Keratinocyte (primary cell): ENCODE measurements around the gene VAC14. TPM values are rescaled to one million over a fixed set of nuclear protein-coding genes. Genes with fewer than 3 reads are reported as not detected.

Source experiments
- DNase-seq: peaks from one replicate; pipeline ENCODE4 v3.0.0-alpha.2; 2011; ENCODE audit warnings: low read depth, missing footprints, low spot score
- FAIRE-seq: peaks from 2 replicates; lab custom pipeline; 2011; peaks lifted over from hg19 to GRCh38; lab: Jason Lieb, UNC
- H2AFZ ChIP-seq: 2 replicates; pipeline ENCODE4 v1.6.0; 2012; ENCODE audit warnings: low read length, control low read depth, inconsistent platforms; ENCODE audit not compliant: control insufficient read depth
- H3K27ac ChIP-seq: 2 replicates; pipeline ENCODE4 v1.5.1; 2011; ENCODE audit warnings: low read length; ENCODE audit not compliant: control insufficient read depth, insufficient read depth
- H3K27me3 ChIP-seq: 3 replicates; pipeline ENCODE4 v1.6.0; 2011; ENCODE audit warnings: low read length; ENCODE audit not compliant: control insufficient read depth, insufficient read depth; ENCODE audit errors: extremely low read depth
- H3K36me3 ChIP-seq, 2 experiments: 2 replicates in 1 of 2; 3 replicates in 1 of 2; pipeline ENCODE4 v1.5.1; 2011; ENCODE audit warnings: low read length in 2 of 2, mild to moderate bottlenecking in 1 of 2; ENCODE audit not compliant: control insufficient read depth in 2 of 2, insufficient read depth in 2 of 2; ENCODE audit errors: extremely low read depth in 1 of 2
- H3K4me1 ChIP-seq: 3 replicates; pipeline ENCODE4 v1.5.1; 2011; ENCODE audit warnings: low read length; ENCODE audit not compliant: control insufficient read depth, insufficient read depth; ENCODE audit errors: extremely low read depth
- H3K4me2 ChIP-seq: 3 replicates; pipeline ENCODE4 v1.6.0; 2011; ENCODE audit warnings: low read depth, low read length; ENCODE audit not compliant: control insufficient read depth, insufficient read depth; ENCODE audit errors: extremely low read depth
- H3K4me3 ChIP-seq, 3 experiments: fragments of 200-600 bp in 1 of 3; sonication (generic) in 1 of 3; 2 replicates in 2 of 3; 3 replicates in 1 of 3; pipeline ENCODE4 v1.5.1; 2011 to 2016; ENCODE audit warnings: low read length in 3 of 3, mild to moderate bottlenecking in 3 of 3, control low read depth in 2 of 3, inconsistent platforms in 1 of 3, low read depth in 1 of 3, mixed read lengths in 1 of 3, mixed run types in 1 of 3, moderate library complexity in 1 of 3; ENCODE audit not compliant: control insufficient read depth in 2 of 3, insufficient read depth in 2 of 3; ENCODE audit errors: extremely low read depth in 1 of 3
- H3K79me2 ChIP-seq: 2 replicates; pipeline ENCODE4 v1.6.0; 2012; ENCODE audit warnings: low read length; ENCODE audit not compliant: control insufficient read depth, insufficient read depth
- H3K9ac ChIP-seq: 3 replicates; pipeline ENCODE4 v1.6.0; 2011; ENCODE audit warnings: low read length; ENCODE audit not compliant: control insufficient read depth, insufficient read depth; ENCODE audit errors: extremely low read depth
- H3K9me1 ChIP-seq: 3 replicates; pipeline ENCODE4 v1.6.0; 2011; ENCODE audit warnings: low read length; ENCODE audit not compliant: control insufficient read depth, insufficient read depth; ENCODE audit errors: extremely low read depth
- H3K9me3 ChIP-seq: 2 replicates; pipeline ENCODE4 v1.5.1; 2012; ENCODE audit warnings: low read depth, low read length; ENCODE audit not compliant: control insufficient read depth
- H4K20me1 ChIP-seq: 3 replicates; pipeline ENCODE4 v1.6.0; 2011; ENCODE audit warnings: low read length; ENCODE audit not compliant: control insufficient read depth, insufficient read depth; ENCODE audit errors: extremely low read depth
- CTCF ChIP-seq, 3 experiments: IDR thresholded peaks in 1 of 3; conservative IDR thresholded peaks in 1 of 3; optimal IDR thresholded peaks in 1 of 3; 2 replicates in 2 of 3; 3 replicates in 1 of 3; pipeline versions ENCODE3 to v1.5.1; 2011; ENCODE audit warnings: low read length in 3 of 3, mild to moderate bottlenecking in 3 of 3, moderate library complexity in 2 of 3, control low read depth in 1 of 3, inconsistent platforms in 1 of 3; ENCODE audit not compliant: insufficient read depth in 2 of 3; ENCODE audit errors: extremely low read depth in 1 of 3
- EZH2 ChIP-seq: IDR thresholded peaks from one replicate; pipeline ENCODE4 v1.6.1; 2012; ENCODE audit warnings: inconsistent platforms, mild to moderate bottlenecking, low read length, moderate library complexity
- dilution Hi-C: fragments of 300-500 bp; cut with MboI; formaldehyde crosslinking; loops from one replicate; pipeline ENCODE4 v1.7.0; 2020; ENCODE audit warnings: low sequenced_read_pairs; ENCODE audit not compliant: extremely low pct_ligation_motif_present
- polyA plus RNA-seq, 5 experiments: library from polyadenylated mRNA; depleted of rRNA in 3 of 5; stranded (reverse) in 3 of 5; stranded (forward) in 1 of 5; unstranded in 1 of 5; fragments of >200 nt; gene quantifications; 1 replicate in 1 of 5; 2 replicates in 3 of 5; 3 replicates in 1 of 5; pipeline versions ENCODE4 v1.2.1 to v1.2.3, GENCODE V29; 2011 to 2012; ENCODE audit warnings: missing spikeins in 2 of 5, low read depth in 1 of 5, low replicate concordance in 1 of 5

The VAC14 gene
- polyA plus RNA-seq, 1 donor (not counting 4 experiments of a cell fraction or from before 2014, with no cell fraction given) = 15.9 TPM

GRCh38 chr16:70704586-70704985 is 96.4 kb downstream of the VAC14 start:
- H4K20me1 ChIP-seq = no peaks in the 10 kb centered on the region
- no peaks in the 10 kb centered on the region for H3K9me1 ChIP-seq
- no peak overlapping the region for H3K4me3 ChIP-seq
- no peaks in the 10 kb centered on the region for H3K79me2 ChIP-seq
- TF ChIP-seq CTCF (optimal IDR thresholded peaks at IDR 0.05 in 1 of 3, IDR thresholded peaks at IDR 0.05 in 1 of 3, conservative IDR thresholded peaks at IDR 0.05 in 1 of 3; ENCODE audit: extremely low read depth in 1 of 3, insufficient read depth in 2 of 3, low read length in 3 of 3) = no peak
- no peak for TF ChIP-seq EZH2
- no peaks in the 10 kb centered on the region for H3K9me3 ChIP-seq
- H3K9ac ChIP-seq = no peak overlapping the region
- H3K27ac ChIP-seq = no peak overlapping the region
- FAIRE-seq (no peak), DNase-seq (no peak)
- H3K36me3 ChIP-seq = peaks cover 0 to under 1% of the 10 kb centered on the region in 2 experiments
- H3K4me2 ChIP-seq = no peak overlapping the region
- peaks cover 53% of the 10 kb centered on the region for H3K4me1 ChIP-seq
- H3K27me3 ChIP-seq = no peaks in the 10 kb centered on the region
- H2AFZ ChIP-seq = no peak overlapping the region
- dilution Hi-C loops = no loop called here

DNA sequence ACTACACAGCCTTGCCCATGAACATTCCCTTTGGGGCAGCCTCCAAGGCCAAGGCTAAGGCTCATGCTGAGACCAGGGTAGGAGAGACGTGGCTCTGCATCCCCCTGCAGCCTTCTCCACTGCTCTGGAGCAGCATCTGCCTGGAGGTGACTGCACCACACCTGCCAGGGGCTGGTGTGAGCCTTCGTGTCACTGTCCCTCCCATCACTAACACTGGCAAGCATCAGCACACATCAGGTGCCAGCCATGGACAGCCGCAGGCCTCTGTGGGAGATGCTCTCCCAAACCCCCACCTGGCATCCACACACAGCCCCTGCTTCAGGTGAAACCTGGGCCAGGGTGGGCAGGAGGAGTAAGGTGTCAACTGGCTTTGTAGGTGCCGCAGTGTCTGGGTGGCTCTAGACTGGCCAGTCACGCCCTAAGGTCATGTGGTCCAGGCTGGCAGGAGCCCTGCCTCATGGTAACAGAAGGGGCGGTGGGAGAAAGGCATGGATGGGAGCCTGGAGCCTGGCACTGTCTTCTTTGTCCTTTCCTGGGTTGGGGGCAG is 97.0 kb downstream of the VAC14 start:
- no peaks in the 10 kb centered on the region for H3K9me1 ChIP-seq
- H4K20me1 ChIP-seq = no peaks in the 10 kb centered on the region
- dilution Hi-C loops = no loop called here
- H3K79me2 ChIP-seq = no peaks in the 10 kb centered on the region
- peaks cover 60% of the 10 kb centered on the region for H3K4me1 ChIP-seq
- TF ChIP-seq CTCF (optimal IDR thresholded peaks at IDR 0.05 in 1 of 3, IDR thresholded peaks at IDR 0.05 in 1 of 3, conservative IDR thresholded peaks at IDR 0.05 in 1 of 3; ENCODE audit: extremely low read depth in 1 of 3, insufficient read depth in 2 of 3, low read length in 3 of 3) (no peak), EZH2 (no peak)
- DNase-seq = no peak
- H3K9ac ChIP-seq = no peak overlapping the region
- H2AFZ ChIP-seq = no peak overlapping the region
- no peak overlapping the region for H3K4me3 ChIP-seq
- no peak for FAIRE-seq
- no peak overlapping the region for H3K27ac ChIP-seq
- H3K9me3 ChIP-seq = no peaks in the 10 kb centered on the region
- H3K36me3 ChIP-seq = peaks cover 0 to 4% of the 10 kb centered on the region in 2 experiments
- H3K4me2 ChIP-seq = no peak overlapping the region
- no peaks in the 10 kb centered on the region for H3K27me3 ChIP-seq
